Tibial nerve (tissue), 4 donors: ENCODE measurements around the gene SLC2A4RG.

Experiments used
- CTCF ChIP-seq, 5 experiments: fragments of 200-600 bp in 3 of 5; fragments of 450-650 bp in 2 of 5; sonication (generic) in 3 of 5; IDR thresholded peaks; one replicate each; pipeline ENCODE4 v1.5.1; 2016 to 2019; ENCODE audit warnings: antibody characterized with exemption in 5 of 5, mild to moderate bottlenecking in 3 of 5, moderate library complexity in 2 of 5
- EP300 ChIP-seq, 2 donors: sonication (generic); formaldehyde crosslinking; IDR thresholded peaks; one replicate each; pipeline ENCODE4 v1.6.1; 2017; ENCODE audit warnings: antibody characterized with exemption in 2 of 2, mild to moderate bottlenecking in 1 of 2
- POLR2A ChIP-seq, 2 donors: fragments of 450-650 bp; IDR thresholded peaks; one replicate each; pipeline ENCODE4 v1.6.1; 2017; ENCODE audit warnings: antibody characterized with exemption in 2 of 2, mild to moderate bottlenecking in 2 of 2, moderate library complexity in 2 of 2

GRCh38 chr20:63714858-63715257 lies 24.7 kb upstream of the SLC2A4RG start:
- TF ChIP-seq CTCF (IDR thresholded peaks at IDR 0.05) (no peak), POLR2A (IDR thresholded peaks at IDR 0.05) (no peak), EP300 (IDR thresholded peaks at IDR 0.05) (no peak)
